Heart left ventricle (tissue), 13 donors: ENCODE measurements around the gene ATG2B.

Source experiments
- POLR2A ChIP-seq, 2 donors: fragments of 450-650 bp; IDR thresholded peaks; one replicate each; pipeline ENCODE4 v1.6.1; 2017; ENCODE audit warnings: antibody characterized with exemption in 2 of 2, mild to moderate bottlenecking in 2 of 2, moderate library complexity in 2 of 2
- TF ChIP-seq, protein P1 (sequence below), 12 donors: fragments of 200-600 bp; sonication (generic) in 4 of 12; IDR thresholded peaks; one replicate each; pipeline versions ENCODE4 v1.5.0 to v1.8.0; 2018 to 2022; ENCODE audit warnings: antibody characterized with exemption in 12 of 12, mild to moderate bottlenecking in 5 of 12
- donor health status: ischemic (EF 13 %, LVEDD 7.1; RV severe dilation, severe dysfunction).
- donor health status: DM: no; HTN: yes; CAD: no.
- donor health status: DM: no; HTN: no; CAD: no.
- donor health status: ischemic (EF 25% LVEDD 6.9; RV normal size, moderate dysfunction).
- donor health status: ischemic (EF 25% LVEDD 5.7; RV mildly dilated, moderate dysfunction).
- donor health status: ischemic (EF 35%, LVEDD 5.7; RV mildly dilated, moderate dysfunction).
- donor health status: nonischemic (EF 11% LVEDD 7.7; RV severe dilation, severe dysfunction).
- donor health status: DM: yes; HTN: yes; CAD: no.
- donor health status: PGD.
- donor health status: ischemic (EF 29% LVEDD 5.4; RV normal size, mild dysfunction).
- donor health status: nonischemic (EF 23%, LVEDD 6.1; RV moderate dilation, normal function).

DNA sequence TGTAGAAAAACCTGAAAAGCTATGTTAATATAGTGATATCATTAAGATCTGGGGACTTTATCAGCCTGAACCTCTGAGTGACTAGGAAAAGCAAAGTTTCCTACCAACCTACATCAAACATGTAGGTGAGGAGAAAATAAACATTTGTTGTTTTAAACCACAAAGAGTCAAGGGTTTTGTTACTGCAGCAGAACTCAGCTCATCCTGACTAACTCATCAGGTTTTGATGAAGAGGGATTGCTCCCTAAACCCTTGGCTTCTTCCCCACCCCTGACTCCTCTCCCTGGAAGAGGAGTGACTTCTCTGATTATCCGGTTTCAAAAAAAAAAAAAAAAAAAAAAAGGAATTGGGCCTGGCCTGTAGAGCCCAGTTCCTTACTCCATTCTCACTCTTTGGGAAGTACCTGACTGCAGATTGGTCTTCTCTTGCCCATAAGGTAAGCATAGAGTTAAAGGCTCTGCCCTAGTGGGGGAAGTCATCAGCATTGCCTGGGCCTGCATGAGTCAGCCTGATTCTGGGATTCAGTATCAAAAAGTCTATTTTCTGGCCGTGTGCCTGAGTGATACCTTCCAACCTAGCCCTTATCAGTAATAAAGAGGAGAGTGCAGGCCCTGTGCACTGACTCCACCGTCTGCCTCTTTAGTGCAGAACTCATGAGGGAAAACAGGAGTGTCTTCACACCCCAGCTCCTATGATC, 90.2 kb downstream of the ATG2B start:
- TF ChIP-seq, protein P1, sequence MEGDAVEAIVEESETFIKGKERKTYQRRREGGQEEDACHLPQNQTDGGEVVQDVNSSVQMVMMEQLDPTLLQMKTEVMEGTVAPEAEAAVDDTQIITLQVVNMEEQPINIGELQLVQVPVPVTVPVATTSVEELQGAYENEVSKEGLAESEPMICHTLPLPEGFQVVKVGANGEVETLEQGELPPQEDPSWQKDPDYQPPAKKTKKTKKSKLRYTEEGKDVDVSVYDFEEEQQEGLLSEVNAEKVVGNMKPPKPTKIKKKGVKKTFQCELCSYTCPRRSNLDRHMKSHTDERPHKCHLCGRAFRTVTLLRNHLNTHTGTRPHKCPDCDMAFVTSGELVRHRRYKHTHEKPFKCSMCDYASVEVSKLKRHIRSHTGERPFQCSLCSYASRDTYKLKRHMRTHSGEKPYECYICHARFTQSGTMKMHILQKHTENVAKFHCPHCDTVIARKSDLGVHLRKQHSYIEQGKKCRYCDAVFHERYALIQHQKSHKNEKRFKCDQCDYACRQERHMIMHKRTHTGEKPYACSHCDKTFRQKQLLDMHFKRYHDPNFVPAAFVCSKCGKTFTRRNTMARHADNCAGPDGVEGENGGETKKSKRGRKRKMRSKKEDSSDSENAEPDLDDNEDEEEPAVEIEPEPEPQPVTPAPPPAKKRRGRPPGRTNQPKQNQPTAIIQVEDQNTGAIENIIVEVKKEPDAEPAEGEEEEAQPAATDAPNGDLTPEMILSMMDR (IDR thresholded peaks at IDR 0.05): no peak
- TF ChIP-seq POLR2A (IDR thresholded peaks at IDR 0.05): no peak
